Neural progenitor cell (in vitro differentiated cells): ENCODE results near the gene WDR93.

ENCODE experiments used
- CTCF ChIP-seq: fragments of 200-600 bp; sonication (generic); IDR thresholded peaks from 2 replicates; pipeline ENCODE4 v1.5.1; 2017; ENCODE audit warnings: antibody characterized with exemption, mild to moderate bottlenecking
- EZH2 ChIP-seq: fragments of 200-600 bp; sonication (generic); IDR thresholded peaks from 2 replicates; pipeline ENCODE4 v1.6.1; 2017; ENCODE audit warnings: antibody characterized with exemption, mild to moderate bottlenecking, moderate library complexity

GRCh38 chr15:89758283-89758682 lies 67.7 kb downstream of the WDR93 start:
- TF ChIP-seq CTCF (no peak), EZH2 (no peak)
